ENCODE data around the gene TLDC2.
"Not testable (repeated sequence)": the region's sequence is repeated elsewhere in the genome, so short reads cannot be mapped to it uniquely, and the experiment has no call there.

The TLDC2 gene

DNA sequence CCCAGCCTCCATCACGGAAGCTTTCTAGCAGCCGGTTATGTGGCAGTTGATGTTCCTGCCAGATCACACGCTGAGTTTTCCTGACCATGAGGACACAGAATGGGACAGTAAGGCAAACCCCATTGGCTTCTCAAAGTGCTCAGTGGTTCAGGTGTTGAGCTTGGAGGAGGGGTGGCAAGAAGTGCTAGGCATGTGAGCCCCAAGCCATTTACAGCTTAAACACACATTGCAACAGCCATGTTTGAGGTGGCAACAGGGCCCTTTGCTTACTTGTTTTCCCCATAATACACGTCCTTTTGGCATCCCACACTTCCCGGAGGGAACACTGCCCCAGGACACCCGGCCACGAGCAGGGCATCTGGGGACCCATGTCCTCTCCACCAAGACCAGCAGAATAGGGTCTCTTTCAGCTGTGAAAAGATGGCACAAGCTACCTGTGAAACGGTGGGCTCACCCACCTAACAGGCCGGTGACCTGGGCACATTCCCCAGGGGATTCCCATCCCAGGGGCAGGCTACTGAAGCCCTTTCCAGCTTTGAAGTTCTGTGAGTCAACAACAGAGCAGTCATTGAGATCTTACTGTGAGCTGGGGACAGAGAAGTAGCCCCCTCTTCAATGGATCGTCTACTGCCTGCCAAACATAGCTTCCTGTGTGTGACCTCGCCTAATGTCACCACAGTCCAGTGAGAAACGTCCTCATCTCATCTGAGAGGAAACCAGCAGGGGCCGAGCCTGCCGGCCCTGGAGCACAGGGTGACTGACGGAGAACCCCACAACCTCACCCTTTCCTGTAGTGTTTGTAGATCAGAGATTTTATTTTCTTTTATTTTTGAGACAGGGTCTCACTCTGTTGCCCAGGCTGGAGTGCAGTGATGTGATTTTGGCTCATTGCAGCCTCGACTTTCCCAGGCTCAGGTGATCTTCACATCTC, 4.0 kb upstream of the TLDC2 start:
- no peak overlapping the region for H3K18ac ChIP-seq (ENCODE audit: low read length)
- H3K9ac ChIP-seq (ENCODE audit: low read length): no peak overlapping the region
- no peaks in the 10 kb centered on the region for H3K27me3 ChIP-seq (ENCODE audit: insufficient read depth, low read length, poor library complexity)
- H2AK5ac ChIP-seq (ENCODE audit: low read length): no peak overlapping the region
- no peaks in the 10 kb centered on the region for H3K79me1 ChIP-seq (ENCODE audit: low read length)
- H4K5ac ChIP-seq (ENCODE audit: low read length): no peak overlapping the region
- no peak overlapping the region for H4K8ac ChIP-seq (ENCODE audit: low read depth, low read length)
- no peak overlapping the region for H2BK15ac ChIP-seq (replicated peaks; ENCODE audit: low read depth)
- no peak overlapping the region for H3K4me3 ChIP-seq (ENCODE audit: low read length)
- no CpG with 5 or more reads among the region's 16 CpGs for WGBS (ENCODE audit: extremely low coverage, insufficient coverage, low lambda C conversion rate)
- H3K27ac ChIP-seq (ENCODE audit: low read depth, low read length): no peak overlapping the region
- DNase-seq: no peak
- H3K56ac ChIP-seq (ENCODE audit: low read length): no peak overlapping the region
- no peak overlapping the region for H3K23ac ChIP-seq (ENCODE audit: low read length)
- no peak overlapping the region for H2BK120ac ChIP-seq (ENCODE audit: low read depth, low read length)
- no peaks in the 10 kb centered on the region for H3K4me1 ChIP-seq (ENCODE audit: control insufficient read depth, low read depth, low read length)
- H3K79me2 ChIP-seq (ENCODE audit: control insufficient read depth, insufficient read depth, low read length): no peaks in the 10 kb centered on the region
- H3K4ac ChIP-seq (ENCODE audit: low read depth, low read length): no peak overlapping the region
- H3K36me3 ChIP-seq (ENCODE audit: control insufficient read depth, insufficient read depth, low read length): no peaks in the 10 kb centered on the region
- no peak overlapping the region for H2BK5ac ChIP-seq (ENCODE audit: low read length)
- H3K4me2 ChIP-seq (ENCODE audit: low read length): no peak overlapping the region

GRCh38 chr20:36872852-36873251, 3.1 kb upstream of the TLDC2 start:
- DNase-seq: no peak
- no peak overlapping the region for H3K4ac ChIP-seq (ENCODE audit: low read depth, low read length)
- H2BK15ac ChIP-seq (replicated peaks; ENCODE audit: low read depth): no peak overlapping the region
- no peaks in the 10 kb centered on the region for H3K79me2 ChIP-seq (ENCODE audit: control insufficient read depth, insufficient read depth, low read length)
- no peak overlapping the region for H3K4me3 ChIP-seq (ENCODE audit: low read length)
- H3K23ac ChIP-seq (ENCODE audit: low read length): no peak overlapping the region
- no peaks in the 10 kb centered on the region for H3K27me3 ChIP-seq (ENCODE audit: insufficient read depth, low read length, poor library complexity)
- H2AK5ac ChIP-seq (ENCODE audit: low read length): no peak overlapping the region
- H3K79me1 ChIP-seq (ENCODE audit: low read length): no peaks in the 10 kb centered on the region
- no peaks in the 10 kb centered on the region for H3K4me1 ChIP-seq (ENCODE audit: control insufficient read depth, low read depth, low read length)
- H3K56ac ChIP-seq (ENCODE audit: low read length): no peak overlapping the region
- H3K9ac ChIP-seq (ENCODE audit: low read length): no peak overlapping the region
- H2BK5ac ChIP-seq (ENCODE audit: low read length): no peak overlapping the region
- no peak overlapping the region for H3K27ac ChIP-seq (ENCODE audit: low read depth, low read length)
- no peak overlapping the region for H4K8ac ChIP-seq (ENCODE audit: low read depth, low read length)
- no peak overlapping the region for H3K4me2 ChIP-seq (ENCODE audit: low read length)
- H2BK120ac ChIP-seq (ENCODE audit: low read depth, low read length): no peak overlapping the region
- WGBS (ENCODE audit: extremely low coverage, insufficient coverage, low lambda C conversion rate): no CpG with 5 or more reads among the region's 5 CpGs
- no peaks in the 10 kb centered on the region for H3K36me3 ChIP-seq (ENCODE audit: control insufficient read depth, insufficient read depth, low read length)
- no peak overlapping the region for H3K18ac ChIP-seq (ENCODE audit: low read length)
- H4K5ac ChIP-seq (ENCODE audit: low read length): no peak overlapping the region

DNA sequence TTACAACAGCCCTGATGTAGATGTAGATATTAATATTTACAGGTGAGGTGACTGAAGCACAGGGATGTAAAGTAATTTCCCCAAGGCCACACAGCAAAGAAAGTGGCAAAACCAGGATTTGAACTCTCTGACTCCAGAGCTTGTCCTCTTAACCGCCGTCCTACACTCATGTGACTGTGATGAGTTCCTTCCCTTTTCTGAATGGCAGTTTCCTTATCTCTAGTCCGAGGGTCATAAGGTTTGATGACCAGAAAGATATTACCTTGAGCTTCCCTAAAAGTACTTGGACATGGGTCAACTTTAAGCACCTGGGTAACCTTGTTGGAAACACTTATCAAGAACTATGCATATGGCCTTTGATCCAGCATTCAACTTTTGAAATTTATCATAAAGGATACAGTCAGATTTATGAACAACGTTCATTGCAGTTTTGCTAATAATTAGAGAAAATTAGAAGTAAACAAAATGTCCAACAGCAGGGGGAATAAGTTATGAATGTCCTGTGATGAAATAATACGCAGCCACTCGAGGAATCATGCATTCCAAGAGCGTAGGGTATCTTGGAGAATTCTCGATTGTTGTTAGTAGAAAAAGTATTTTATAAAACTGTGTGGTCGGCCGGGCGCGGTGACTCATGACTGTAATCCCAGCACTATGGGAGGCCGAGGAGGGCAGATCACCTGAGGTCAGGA, 2.3 kb upstream of the TLDC2 start:
- Histone ChIP-seq H3K4me3 (ENCODE audit: low read length) (no peak overlapping the region), H3K4ac (ENCODE audit: low read depth, low read length) (no peak overlapping the region), H4K8ac (ENCODE audit: low read depth, low read length) (no peak overlapping the region), H3K36me3 (ENCODE audit: control insufficient read depth, insufficient read depth, low read length) (no peaks in the 10 kb centered on the region), H3K79me2 (ENCODE audit: control insufficient read depth, insufficient read depth, low read length) (no peaks in the 10 kb centered on the region), H3K56ac (ENCODE audit: low read length) (no peak overlapping the region), H3K27ac (ENCODE audit: low read depth, low read length) (no peak overlapping the region), H2BK5ac (ENCODE audit: low read length) (no peak overlapping the region), H3K23ac (ENCODE audit: low read length) (no peak overlapping the region), H2BK15ac (replicated peaks; ENCODE audit: low read depth) (no peak overlapping the region), H3K4me2 (ENCODE audit: low read length) (no peak overlapping the region), H3K4me1 (ENCODE audit: control insufficient read depth, low read depth, low read length) (no peaks in the 10 kb centered on the region), H3K9ac (ENCODE audit: low read length) (no peak overlapping the region), H2AK5ac (ENCODE audit: low read length) (no peak overlapping the region), H3K79me1 (ENCODE audit: low read length) (no peaks in the 10 kb centered on the region), H4K5ac (ENCODE audit: low read length) (no peak overlapping the region), H3K18ac (ENCODE audit: low read length) (no peak overlapping the region), H3K27me3 (ENCODE audit: insufficient read depth, low read length, poor library complexity) (no peaks in the 10 kb centered on the region), H2BK120ac (ENCODE audit: low read depth, low read length) (no peak overlapping the region)
- DNase-seq: no peak
- no CpG with 5 or more reads among the region's 13 CpGs for WGBS (ENCODE audit: extremely low coverage, insufficient coverage, low lambda C conversion rate)

DNA sequence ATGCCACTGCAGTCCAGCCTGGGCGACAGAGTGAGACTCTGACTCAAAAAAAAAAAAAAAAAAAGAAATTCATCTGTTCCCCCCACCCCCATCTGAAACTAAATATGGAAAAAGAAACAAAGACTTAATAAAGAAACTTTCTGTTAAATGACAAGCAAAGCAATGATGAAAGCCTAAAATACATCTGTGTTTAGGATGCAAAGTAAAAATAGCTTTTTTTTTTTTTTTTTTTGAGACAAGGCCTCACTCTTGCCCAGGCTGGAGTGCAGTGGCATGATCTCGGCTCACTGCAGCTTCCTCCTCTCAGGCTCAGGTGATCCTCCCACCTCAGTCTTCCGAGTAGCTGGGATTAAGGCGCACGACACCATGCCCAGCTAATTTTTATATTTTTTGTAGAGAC, 845 bp upstream of the TLDC2 start:
- not testable (repeated sequence) for H3K79me2 ChIP-seq (ENCODE audit: control insufficient read depth, insufficient read depth, low read length); H3K79me1 ChIP-seq (ENCODE audit: low read length); H3K4me3 ChIP-seq (ENCODE audit: low read length); H3K4ac ChIP-seq (ENCODE audit: low read depth, low read length); H3K9ac ChIP-seq (ENCODE audit: low read length); H3K36me3 ChIP-seq (ENCODE audit: control insufficient read depth, insufficient read depth, low read length); H3K4me2 ChIP-seq (ENCODE audit: low read length); H2BK15ac ChIP-seq (replicated peaks; ENCODE audit: low read depth); H2BK5ac ChIP-seq (ENCODE audit: low read length); H4K8ac ChIP-seq (ENCODE audit: low read depth, low read length); H3K56ac ChIP-seq (ENCODE audit: low read length); H4K5ac ChIP-seq (ENCODE audit: low read length); H2BK120ac ChIP-seq (ENCODE audit: low read depth, low read length); DNase-seq; H3K27me3 ChIP-seq (ENCODE audit: insufficient read depth, low read length, poor library complexity); H3K27ac ChIP-seq (ENCODE audit: low read depth, low read length); H2AK5ac ChIP-seq (ENCODE audit: low read length); H3K23ac ChIP-seq (ENCODE audit: low read length); H3K4me1 ChIP-seq (ENCODE audit: control insufficient read depth, low read depth, low read length); H3K18ac ChIP-seq (ENCODE audit: low read length)
- no CpG with 5 or more reads among the region's 5 CpGs for WGBS (ENCODE audit: extremely low coverage, insufficient coverage, low lambda C conversion rate)

DNA sequence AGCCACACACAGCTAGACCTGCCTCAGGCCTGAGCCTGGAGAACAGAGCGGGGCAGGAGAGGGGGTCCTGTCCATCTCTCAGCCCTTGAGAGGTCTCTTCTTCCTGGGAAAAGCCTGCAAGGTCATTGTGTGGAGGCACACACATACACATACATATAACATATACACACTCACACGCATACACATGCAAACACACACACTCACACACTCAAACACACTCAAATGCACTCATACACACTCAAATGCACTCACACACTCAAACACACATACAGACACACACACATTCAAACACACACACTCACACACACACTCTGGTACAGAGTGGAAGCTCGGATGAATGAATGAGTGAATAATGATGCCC, 515 bp downstream of the TLDC2 start:
- no peaks in the 10 kb centered on the region for H3K27me3 ChIP-seq (ENCODE audit: insufficient read depth, low read length, poor library complexity)
- no peaks in the 10 kb centered on the region for H3K36me3 ChIP-seq (ENCODE audit: control insufficient read depth, insufficient read depth, low read length)
- H2BK5ac ChIP-seq (ENCODE audit: low read length): no peak overlapping the region
- WGBS (ENCODE audit: extremely low coverage, insufficient coverage, low lambda C conversion rate): no CpG with 5 or more reads among the region's 3 CpGs
- DNase-seq: no peak
- H3K9ac ChIP-seq (ENCODE audit: low read length): no peak overlapping the region
- H3K23ac ChIP-seq (ENCODE audit: low read length): no peak overlapping the region
- no peak overlapping the region for H2BK15ac ChIP-seq (replicated peaks; ENCODE audit: low read depth)
- no peaks in the 10 kb centered on the region for H3K79me2 ChIP-seq (ENCODE audit: control insufficient read depth, insufficient read depth, low read length)
- no peaks in the 10 kb centered on the region for H3K4me1 ChIP-seq (ENCODE audit: control insufficient read depth, low read depth, low read length)
- H3K56ac ChIP-seq (ENCODE audit: low read length): no peak overlapping the region
- H4K5ac ChIP-seq (ENCODE audit: low read length): no peak overlapping the region
- H3K79me1 ChIP-seq (ENCODE audit: low read length): no peaks in the 10 kb centered on the region
- H3K4me2 ChIP-seq (ENCODE audit: low read length): no peak overlapping the region
- no peak overlapping the region for H3K27ac ChIP-seq (ENCODE audit: low read depth, low read length)
- H2AK5ac ChIP-seq (ENCODE audit: low read length): no peak overlapping the region
- no peak overlapping the region for H3K4ac ChIP-seq (ENCODE audit: low read depth, low read length)
- H3K18ac ChIP-seq (ENCODE audit: low read length): no peak overlapping the region
- H3K4me3 ChIP-seq (ENCODE audit: low read length): no peak overlapping the region
- H2BK120ac ChIP-seq (ENCODE audit: low read depth, low read length): no peak overlapping the region
- H4K8ac ChIP-seq (ENCODE audit: low read depth, low read length): no peak overlapping the region

All from mesendoderm (in vitro differentiated cells).